Ishikawa (cell line): ENCODE measurements around the gene MRS2.

Experiments
- CEBPB ChIP-seq: IDR thresholded peaks from 2 replicates; pipeline ENCODE4 v1.6.1; 2012
- CREB1 ChIP-seq: IDR thresholded peaks from 2 replicates; pipeline ENCODE4 v1.6.1; 2012; ENCODE audit warnings: low read depth
- EGR1 ChIP-seq: IDR thresholded peaks from 2 replicates; pipeline ENCODE4 v1.6.1; 2012
- EP300 ChIP-seq: IDR thresholded peaks from 2 replicates; pipeline ENCODE4 v1.6.1; 2012; ENCODE audit warnings: borderline replicate concordance
- FOXM1 ChIP-seq: IDR thresholded peaks from 2 replicates; pipeline ENCODE4 v1.6.1; 2012; ENCODE audit warnings: low read depth, borderline replicate concordance
- NFIC ChIP-seq: IDR thresholded peaks from 2 replicates; pipeline ENCODE4 v1.6.1; 2012
- RAD21 ChIP-seq: IDR thresholded peaks from 2 replicates; pipeline ENCODE4 v1.6.1; 2012; ENCODE audit warnings: low read depth
- TAF1 ChIP-seq: IDR thresholded peaks from 2 replicates; pipeline ENCODE4 v1.6.1; 2012; ENCODE audit warnings: low read depth, mild to moderate bottlenecking
- TCF12 ChIP-seq: IDR thresholded peaks from 2 replicates; pipeline ENCODE4 v1.6.1; 2012; ENCODE audit warnings: low read depth
- TEAD4 ChIP-seq: IDR thresholded peaks from 2 replicates; pipeline ENCODE4 v1.6.1; 2012
- YY1 ChIP-seq: IDR thresholded peaks from 2 replicates; pipeline ENCODE4 v1.6.1; 2012; ENCODE audit warnings: low read depth
- ZBTB7A ChIP-seq: IDR thresholded peaks from 2 replicates; pipeline ENCODE4 v1.6.1; 2012; ENCODE audit warnings: low read depth
- TF ChIP-seq, protein P1 (sequence below): IDR thresholded peaks from 2 replicates; pipeline ENCODE4 v1.6.1; 2012; ENCODE audit warnings: low read depth, mild to moderate bottlenecking
- TF ChIP-seq, protein P2 (sequence below): IDR thresholded peaks from 2 replicates; pipeline ENCODE4 v1.6.1; 2012
- TF ChIP-seq, protein P3 (sequence below): IDR thresholded peaks from 2 replicates; pipeline ENCODE4 v1.6.1; 2012

MRS2 gene

DNA sequence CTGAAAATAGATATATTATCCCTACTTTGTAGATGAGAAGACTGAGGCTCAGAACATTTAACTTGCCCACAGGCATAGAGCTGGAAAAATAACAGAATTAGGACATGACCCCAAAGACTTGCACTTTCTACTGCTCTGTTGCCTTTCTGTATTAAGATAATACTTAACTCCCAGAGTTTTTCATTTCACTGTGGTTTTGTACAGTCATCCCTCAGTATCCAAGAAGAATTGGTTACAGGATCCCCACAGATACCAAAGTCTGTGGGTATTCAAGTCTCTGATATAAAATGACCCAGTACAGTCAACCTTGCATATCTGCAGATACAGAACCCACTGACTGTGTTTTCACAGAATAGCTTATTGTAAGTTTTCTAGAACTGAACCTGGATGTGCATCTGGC, 16.8 kb downstream of the MRS2 start:
- TF ChIP-seq, protein P1, sequence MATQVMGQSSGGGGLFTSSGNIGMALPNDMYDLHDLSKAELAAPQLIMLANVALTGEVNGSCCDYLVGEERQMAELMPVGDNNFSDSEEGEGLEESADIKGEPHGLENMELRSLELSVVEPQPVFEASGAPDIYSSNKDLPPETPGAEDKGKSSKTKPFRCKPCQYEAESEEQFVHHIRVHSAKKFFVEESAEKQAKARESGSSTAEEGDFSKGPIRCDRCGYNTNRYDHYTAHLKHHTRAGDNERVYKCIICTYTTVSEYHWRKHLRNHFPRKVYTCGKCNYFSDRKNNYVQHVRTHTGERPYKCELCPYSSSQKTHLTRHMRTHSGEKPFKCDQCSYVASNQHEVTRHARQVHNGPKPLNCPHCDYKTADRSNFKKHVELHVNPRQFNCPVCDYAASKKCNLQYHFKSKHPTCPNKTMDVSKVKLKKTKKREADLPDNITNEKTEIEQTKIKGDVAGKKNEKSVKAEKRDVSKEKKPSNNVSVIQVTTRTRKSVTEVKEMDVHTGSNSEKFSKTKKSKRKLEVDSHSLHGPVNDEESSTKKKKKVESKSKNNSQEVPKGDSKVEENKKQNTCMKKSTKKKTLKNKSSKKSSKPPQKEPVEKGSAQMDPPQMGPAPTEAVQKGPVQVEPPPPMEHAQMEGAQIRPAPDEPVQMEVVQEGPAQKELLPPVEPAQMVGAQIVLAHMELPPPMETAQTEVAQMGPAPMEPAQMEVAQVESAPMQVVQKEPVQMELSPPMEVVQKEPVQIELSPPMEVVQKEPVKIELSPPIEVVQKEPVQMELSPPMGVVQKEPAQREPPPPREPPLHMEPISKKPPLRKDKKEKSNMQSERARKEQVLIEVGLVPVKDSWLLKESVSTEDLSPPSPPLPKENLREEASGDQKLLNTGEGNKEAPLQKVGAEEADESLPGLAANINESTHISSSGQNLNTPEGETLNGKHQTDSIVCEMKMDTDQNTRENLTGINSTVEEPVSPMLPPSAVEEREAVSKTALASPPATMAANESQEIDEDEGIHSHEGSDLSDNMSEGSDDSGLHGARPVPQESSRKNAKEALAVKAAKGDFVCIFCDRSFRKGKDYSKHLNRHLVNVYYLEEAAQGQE: no peak
- no peak for TF ChIP-seq TAF1
- TF ChIP-seq, protein P2, sequence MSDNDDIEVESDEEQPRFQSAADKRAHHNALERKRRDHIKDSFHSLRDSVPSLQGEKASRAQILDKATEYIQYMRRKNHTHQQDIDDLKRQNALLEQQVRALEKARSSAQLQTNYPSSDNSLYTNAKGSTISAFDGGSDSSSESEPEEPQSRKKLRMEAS: no peak
- no peak for TF ChIP-seq TCF12
- TF ChIP-seq NFIC: no peak
- TF ChIP-seq RAD21: no peak
- no peak for TF ChIP-seq EGR1
- no peak for TF ChIP-seq YY1
- TF ChIP-seq CEBPB: no peak
- no peak for TF ChIP-seq FOXM1
- no peak for TF ChIP-seq EP300
- no peak for TF ChIP-seq TEAD4
- TF ChIP-seq, protein P3, sequence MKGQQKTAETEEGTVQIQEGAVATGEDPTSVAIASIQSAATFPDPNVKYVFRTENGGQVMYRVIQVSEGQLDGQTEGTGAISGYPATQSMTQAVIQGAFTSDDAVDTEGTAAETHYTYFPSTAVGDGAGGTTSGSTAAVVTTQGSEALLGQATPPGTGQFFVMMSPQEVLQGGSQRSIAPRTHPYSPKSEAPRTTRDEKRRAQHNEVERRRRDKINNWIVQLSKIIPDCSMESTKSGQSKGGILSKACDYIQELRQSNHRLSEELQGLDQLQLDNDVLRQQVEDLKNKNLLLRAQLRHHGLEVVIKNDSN: no peak
- no peak for TF ChIP-seq ZBTB7A
- no peak for TF ChIP-seq CREB1

DNA sequence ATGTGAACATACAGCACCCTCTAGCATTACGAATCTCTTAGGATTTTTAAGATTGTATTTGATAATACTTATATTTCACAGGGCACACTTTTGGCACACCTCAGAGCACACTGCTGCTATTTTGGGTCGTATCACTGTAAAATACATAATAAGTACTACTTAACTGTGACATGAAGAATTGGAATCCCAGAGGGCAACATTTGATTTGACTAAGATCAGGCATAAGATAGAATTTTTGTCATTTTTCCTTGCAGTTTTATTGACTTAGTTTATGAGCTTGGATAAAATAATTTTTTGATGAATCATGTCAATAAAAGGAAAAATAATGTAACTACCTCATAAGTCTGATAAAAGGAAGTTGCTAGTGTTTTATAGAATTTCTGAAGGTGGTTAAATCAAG, 22.4 kb downstream of the MRS2 start:
- TF ChIP-seq EGR1 (no peak), CEBPB (no peak), ZBTB7A (no peak), TCF12 (no peak), EP300 (no peak), CREB1 (no peak), FOXM1 (no peak), TEAD4 (no peak), NFIC (no peak), RAD21 (no peak), YY1 (no peak)
- TF ChIP-seq, protein P3: no peak
- TF ChIP-seq, protein P1: no peak
- TF ChIP-seq, protein P2: no peak

DNA sequence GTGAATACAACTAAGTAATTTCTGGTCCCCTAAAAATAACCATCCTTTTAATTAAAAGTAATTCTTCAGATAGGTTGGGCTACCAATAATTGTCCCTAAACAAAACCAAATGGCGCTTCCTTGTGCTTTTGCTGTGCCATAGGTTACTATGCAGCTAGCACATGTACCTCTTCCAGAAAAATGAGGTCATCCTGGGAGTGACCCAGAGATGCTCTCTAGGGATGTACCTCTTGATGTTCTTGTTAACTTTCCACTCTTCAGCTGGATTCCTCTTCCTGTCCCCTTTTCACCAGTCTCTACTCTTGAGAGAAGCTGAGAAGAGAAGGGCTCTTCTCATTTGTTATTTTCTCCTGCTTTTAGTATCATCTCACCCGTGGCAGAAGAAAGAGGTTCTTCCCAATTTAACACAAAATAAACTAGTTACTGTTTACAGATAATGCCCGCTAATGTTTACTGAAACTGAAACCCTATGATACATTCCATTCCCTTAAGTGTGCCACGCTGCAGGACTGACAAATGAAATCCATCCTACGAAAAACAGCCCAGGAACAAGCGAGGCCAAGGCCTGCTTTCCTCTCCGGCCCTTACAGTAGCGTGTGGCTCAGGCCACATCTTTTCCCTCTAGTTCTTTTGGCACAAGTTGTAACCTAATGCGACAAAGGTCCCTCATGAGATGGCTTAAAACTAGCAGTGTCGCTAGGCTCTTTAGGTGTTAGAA, 24.2 kb downstream of the MRS2 start:
- TF ChIP-seq, protein P3: no peak
- no peak for TF ChIP-seq NFIC
- TF ChIP-seq, protein P1: no peak
- TF ChIP-seq FOXM1: no peak
- TF ChIP-seq YY1: no peak
- no peak for TF ChIP-seq TAF1
- TF ChIP-seq EP300: no peak
- no peak for TF ChIP-seq EGR1
- no peak for TF ChIP-seq CEBPB
- TF ChIP-seq CREB1: no peak
- TF ChIP-seq TCF12: no peak
- TF ChIP-seq ZBTB7A: no peak
- TF ChIP-seq RAD21: no peak
- TF ChIP-seq TEAD4: no peak
- TF ChIP-seq, protein P2: no peak
